Measurements from ENCODE around the gene POGZ.
"Not testable (repeated sequence)": the region's sequence is repeated elsewhere in the genome, so short reads cannot be mapped to it uniquely, and the experiment has no call there.

Gene POGZ

DNA sequence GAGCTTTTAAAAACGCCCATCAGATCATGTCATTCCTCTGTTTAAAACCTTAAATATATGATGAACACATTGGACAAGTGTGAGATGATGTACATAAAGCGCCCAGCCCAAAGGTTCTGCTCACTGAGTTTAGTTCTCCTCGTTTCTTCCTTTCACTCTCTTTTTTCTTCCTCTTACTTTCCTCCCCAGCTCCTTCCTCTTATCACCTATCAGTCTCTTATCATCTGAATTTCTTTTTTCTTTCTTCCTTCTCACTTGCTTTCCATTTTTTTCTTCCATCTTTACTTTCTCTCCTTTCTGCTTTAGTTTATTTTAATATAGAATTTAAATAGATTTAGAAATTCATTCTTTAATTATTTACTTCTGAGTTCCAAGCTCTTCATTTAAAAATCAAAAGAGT lies 17.8 kb upstream of the POGZ start:
- DNase-seq, result no peak

- no peak for DNase-seq
Measured at GRCh38 chr1:151476083-151476482, 16.8 kb upstream of the POGZ start.

- no peak for DNase-seq
Measured at GRCh38 chr1:151475175-151475574, 15.9 kb upstream of the POGZ start.

- no peak for DNase-seq
Measured at GRCh38 chr1:151474745-151475144, 15.5 kb upstream of the POGZ start.

GRCh38 chr1:151472856-151473731 lies 13.8 kb upstream of the POGZ start:
- DNase-seq, result no peak

- DNase-seq, result no peak
Measured at GRCh38 chr1:151465026-151465425, 5.7 kb upstream of the POGZ start.

- no peak for DNase-seq
Measured at GRCh38 chr1:151461694-151462093, 2.4 kb upstream of the POGZ start.

DNA sequence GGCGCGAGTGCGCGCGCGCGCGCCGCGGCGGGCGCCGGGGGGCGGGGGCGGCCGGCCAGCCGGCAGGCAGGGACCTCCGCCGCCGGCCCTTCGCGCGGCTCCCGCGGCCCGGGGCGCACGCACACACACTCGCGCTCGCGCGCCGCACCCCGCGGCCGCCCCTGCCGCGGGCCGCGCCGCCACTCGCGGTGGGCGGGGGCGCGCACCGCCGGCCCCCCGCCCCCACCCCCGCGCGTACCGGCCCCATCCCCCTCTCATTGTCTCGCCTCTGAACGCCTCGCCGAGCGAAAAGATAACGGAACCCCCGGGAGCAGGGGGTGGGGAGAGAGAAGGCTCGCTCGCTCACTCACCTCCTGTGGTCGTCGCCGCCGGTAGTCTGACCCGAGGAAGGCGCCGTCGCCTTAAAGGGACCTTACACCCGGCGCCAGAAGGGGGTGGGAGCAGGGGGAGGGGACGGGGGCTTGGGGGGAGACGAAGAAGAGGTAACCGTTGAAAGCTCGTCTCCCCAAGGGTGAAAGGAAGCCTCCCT lies 428 bp downstream of the POGZ start:
- peak; percentile 35 to 44 (median 40) for DNase-seq

- peak; percentile 32 to 61 (median 40) for DNase-seq
Measured at GRCh38 chr1:151457911-151458801, 1.1 kb downstream of the POGZ start.

DNA sequence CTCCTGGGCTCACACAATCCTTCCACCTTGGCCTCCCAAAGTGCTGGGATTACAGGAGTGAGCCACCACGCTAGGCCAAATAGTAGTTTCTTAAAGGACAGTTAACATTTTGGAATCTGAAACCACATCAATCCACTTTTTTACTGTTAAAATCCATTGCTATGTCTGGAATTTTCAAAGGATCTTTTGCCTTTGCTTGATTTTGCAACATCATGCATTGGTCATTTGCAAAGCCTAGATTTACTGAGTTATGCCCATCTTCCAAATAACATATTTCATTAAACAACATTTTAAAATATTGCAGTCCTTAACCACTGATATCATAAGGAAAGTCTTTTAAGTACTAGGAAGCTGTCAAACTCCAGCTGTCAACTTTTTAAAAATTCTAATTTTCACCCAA lies 3.3 kb downstream of the POGZ start:
- DNase-seq, result no peak

GRCh38 chr1:151455231-151455630 lies 4.1 kb downstream of the POGZ start:
- no peak for DNase-seq

- DNase-seq, result no peak
Measured at GRCh38 chr1:151447696-151448095, 11.6 kb downstream of the POGZ start.

DNA sequence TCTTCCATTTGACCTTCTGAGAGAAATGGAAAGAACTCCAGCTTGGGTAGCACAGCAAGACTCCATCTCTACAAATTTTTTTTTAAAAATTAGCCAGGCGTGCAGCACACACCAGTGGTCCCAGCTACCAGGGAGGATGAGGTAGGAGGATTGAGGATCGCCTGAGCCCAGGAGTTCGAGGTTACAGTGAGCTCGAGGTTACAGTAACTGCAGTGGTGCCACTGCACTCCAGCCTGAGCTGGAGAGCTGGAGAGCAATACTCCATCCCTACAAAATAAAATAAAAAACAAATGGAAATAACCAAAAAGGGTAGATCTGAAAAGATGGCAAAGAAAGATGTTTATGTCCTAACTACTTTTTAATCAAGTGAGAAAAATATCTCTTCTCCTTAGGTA lies 14.5 kb downstream of the POGZ start:
- DNase-seq, result no peak

DNA sequence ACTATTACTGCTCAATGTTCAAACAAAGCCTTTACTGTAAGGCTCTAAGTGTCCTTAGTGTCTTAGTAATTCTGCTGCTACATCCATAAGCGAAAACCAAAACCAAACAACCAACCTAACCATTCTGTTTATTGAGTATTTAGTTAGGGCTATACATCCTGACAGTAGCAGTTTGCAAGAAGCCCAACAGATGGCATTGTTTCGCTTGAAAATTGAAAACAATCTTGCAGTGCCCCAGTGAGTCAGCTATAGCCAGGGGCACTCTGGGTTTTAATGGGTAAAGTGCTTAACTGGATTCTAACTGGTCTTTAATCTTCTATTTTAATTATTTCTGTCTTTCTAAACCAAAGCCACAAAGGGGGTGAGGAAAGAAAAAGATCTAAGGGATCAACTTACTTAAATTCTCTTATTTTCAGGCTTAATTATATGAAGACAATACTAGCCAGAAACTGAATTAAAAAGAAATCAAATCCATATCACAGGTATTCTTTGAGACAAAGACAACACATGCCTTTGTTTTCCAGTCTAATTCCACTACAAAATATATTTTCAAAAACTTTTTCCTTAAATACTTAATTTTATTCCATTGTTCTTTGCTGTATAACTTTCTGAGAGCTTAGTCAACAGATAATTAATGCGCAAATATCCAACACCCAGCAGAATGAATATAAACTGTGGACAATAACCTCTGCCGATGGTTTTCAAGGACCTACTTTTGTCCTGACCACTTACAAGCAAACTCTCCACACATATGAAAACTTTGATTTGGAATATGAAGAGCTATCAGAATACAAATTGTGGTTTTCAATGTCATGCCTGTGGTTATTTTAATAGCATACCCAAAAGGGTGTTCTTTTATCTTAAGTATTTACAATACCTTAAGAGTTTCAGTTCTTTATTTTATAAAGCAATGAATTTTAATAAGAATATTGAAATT lies 15.2 kb downstream of the POGZ start:
- peak; percentile 5 to 39 (median 20) for DNase-seq

GRCh38 chr1:151437396-151437795 lies 21.9 kb downstream of the POGZ start:
- DNase-seq, result not testable (repeated sequence)

DNA sequence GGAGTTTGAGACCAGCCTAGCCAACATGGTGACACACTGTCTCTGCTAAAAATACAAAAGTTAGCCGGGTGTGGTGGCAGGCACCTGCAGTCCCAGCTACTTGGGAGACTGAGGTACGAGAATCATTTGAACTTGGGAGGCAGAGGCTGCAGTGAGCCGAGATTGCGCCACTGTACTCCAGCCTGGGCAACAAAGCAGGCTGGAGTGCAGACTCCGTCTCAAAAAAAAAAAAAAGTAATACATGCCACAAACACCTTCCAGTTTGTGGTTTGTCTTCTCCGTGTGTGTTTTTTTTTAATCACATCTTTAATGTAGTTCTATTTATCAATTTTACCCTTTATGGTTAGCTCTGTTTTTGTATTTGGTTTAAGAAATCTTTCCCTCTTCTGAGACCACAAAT lies 22.3 kb downstream of the POGZ start:
- DNase-seq, result no peak

- no peak for DNase-seq
Measured at GRCh38 chr1:151435174-151435573, 24.1 kb downstream of the POGZ start.

DNA sequence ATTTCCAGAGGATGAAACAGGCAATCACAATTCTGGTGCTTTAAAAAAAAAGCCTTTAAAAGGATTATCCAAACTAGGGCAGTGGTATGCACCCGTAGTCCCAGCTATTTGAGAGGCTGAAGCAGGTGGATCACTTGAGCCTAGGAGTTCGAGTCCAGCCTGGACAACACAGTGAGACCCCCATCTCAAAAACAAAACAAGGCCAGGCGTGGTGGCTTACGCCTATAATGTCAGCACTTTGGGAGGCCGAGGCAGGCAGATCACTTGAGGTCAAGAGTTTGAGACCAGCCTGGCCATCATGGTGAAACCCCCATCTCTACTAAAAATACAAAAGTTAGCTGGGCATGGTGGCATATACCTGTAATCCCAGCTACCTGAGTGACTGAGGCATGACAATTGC lies 25.5 kb downstream of the POGZ start:
- DNase-seq, result not testable (repeated sequence)

GRCh38 chr1:151428068-151428467 lies 31.2 kb downstream of the POGZ start:
- DNase-seq, result no peak

- DNase-seq, result no peak
Measured at GRCh38 chr1:151425103-151425502, 34.2 kb downstream of the POGZ start.

- no peak for DNase-seq
Measured at GRCh38 chr1:151419819-151420218, 39.5 kb downstream of the POGZ start.

- no peak for DNase-seq
Measured at GRCh38 chr1:151418081-151418480, 41.2 kb downstream of the POGZ start.
